HEK293T (cell line): Measurements from ENCODE around the gene IGF2BP2.

Experiments used
- L3MBTL2 ChIP-seq: fragments of 450-650 bp; conservative IDR thresholded peaks from 2 replicates; pipeline ENCODE4 v1.6.1; 2016; ENCODE audit warnings: mild to moderate bottlenecking
- SP1 ChIP-seq: fragments of 450-650 bp; IDR thresholded peaks from 2 replicates; pipeline ENCODE4 v1.6.1; 2017

- TF ChIP-seq SP1: no peak
- TF ChIP-seq L3MBTL2: no peak
Measured at GRCh38 chr3:185718736-185719593, 105.9 kb downstream of the IGF2BP2 start.
